HG02642 (cell line): ENCODE data around the gene CERS6.

Experiments used
- ATAC-seq: cut with Tn5 transposase; IDR thresholded peaks from one replicate; pipeline ENCODE4 v1.9.1; 2021; ENCODE audit warnings: mild to moderate bottlenecking; ENCODE audit not compliant: unreplicated experiment, poor library complexity

CERS6 gene

GRCh38 chr2:168712053-168712452 is 256.0 kb downstream of the CERS6 start:
- ATAC-seq = peak; percentile 98

DNA sequence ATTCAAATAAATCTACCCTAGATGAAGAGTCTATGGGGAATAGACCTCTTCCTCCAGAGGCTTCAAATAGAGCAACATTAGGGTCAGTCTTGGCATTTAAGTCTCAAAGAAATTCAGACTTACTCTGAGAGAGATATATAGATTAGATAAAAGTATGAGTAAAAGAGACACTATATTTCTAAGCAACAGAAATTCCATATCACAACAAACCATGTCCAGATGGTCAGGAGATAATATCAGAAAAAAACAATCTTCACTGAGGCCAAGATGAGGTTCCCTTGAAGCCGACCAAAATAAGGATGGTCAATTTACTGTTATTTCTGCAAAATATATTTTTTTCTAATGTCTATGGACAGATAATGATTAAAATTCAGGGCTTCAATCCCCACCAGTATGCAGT is 257.3 kb downstream of the CERS6 start:
- no peak for ATAC-seq

DNA sequence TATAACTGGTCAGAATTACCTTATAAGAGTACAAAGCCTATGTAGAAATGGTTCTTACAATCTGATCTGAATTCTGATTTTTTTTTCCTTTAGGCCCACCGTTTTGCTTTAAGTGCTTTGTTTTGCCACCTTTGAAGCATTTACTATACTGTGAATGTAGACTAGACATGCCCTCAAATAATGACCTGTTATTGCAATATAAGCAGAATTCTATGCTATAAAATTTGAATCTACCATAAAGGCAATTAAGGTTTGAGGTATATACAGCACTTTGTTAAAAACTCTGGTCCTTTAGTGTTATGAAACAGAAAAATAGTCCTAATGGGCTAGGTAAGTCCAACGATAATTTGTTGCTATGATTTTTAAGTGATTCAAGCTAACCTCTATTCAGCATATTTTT is 259.8 kb downstream of the CERS6 start:
- ATAC-seq = no peak

DNA sequence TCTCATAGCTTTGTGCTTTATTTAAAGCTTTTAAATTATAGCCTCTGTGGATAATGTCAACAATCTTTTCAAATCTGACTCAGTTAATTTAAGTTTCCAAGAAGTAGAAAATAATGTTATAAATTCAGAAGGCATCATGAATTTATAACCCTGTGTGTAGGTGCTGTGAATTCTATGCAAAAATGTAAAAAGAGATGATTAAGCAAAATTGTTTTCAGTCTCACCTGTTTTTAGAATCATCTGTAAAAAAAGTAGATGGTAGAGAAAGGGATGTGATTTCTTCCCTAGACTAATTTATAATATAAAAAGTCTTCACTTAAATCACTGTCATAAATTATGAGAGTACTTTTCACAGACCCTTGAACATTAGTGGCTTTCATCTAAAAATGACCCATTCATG is 260.8 kb downstream of the CERS6 start:
- no peak for ATAC-seq

DNA sequence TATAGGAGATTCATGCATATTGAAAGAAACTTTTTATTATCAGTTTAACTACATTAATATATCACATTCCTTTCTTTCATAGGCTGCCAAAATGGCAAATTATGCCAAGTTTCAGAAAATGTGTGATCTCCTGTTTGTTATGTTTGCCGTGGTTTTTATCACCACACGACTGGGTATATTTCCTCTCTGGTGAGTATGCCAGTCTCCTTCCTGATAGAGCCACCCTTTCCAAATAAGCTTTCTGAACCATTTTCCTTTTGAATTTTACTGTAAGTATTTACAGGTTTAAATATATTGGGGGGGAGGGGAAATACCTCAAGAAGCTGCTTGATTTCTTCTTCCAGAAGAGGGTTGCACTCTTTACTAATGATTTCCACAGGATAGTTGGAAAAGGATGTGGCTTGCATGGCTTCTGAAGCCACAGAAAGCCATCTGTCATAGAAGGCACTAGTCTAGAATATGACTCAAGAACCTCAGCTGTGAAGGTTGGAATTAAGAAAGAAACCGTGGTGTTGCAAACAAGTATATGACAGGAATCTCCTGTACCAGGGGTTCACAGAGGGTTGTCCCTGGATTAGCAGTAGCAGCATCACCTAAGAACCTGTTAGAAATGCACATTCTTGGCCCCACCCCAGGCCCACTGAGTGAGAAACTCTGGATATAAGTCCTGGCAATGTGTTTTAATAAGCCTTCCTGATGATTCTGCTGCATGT is 261.9 kb downstream of the CERS6 start:
- ATAC-seq = no peak

GRCh38 chr2:168718622-168719021 is 262.6 kb downstream of the CERS6 start:
- ATAC-seq = no peak

DNA sequence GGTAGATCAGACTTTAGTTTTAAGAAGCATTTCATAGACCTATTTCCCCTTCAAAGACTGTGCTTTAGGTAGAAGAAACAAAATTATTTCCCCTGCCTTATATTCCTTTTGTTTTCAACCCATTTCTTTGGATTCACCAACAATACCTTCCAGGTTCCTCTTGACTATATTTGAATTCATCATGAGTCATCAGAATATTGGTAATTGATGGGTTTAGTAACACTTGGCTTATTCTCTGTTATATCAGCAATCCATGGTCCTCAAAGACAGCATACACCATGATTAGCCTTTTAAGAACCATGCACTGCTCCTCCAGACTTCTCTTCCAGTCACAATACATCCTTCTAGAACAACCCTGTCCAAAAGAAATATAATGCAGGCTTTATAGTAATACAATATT is 263.4 kb downstream of the CERS6 start:
- ATAC-seq = no peak

- ATAC-seq = no peak
These were observed 266.5 kb downstream of the CERS6 start for GRCh38 chr2:168722592-168722991.

DNA sequence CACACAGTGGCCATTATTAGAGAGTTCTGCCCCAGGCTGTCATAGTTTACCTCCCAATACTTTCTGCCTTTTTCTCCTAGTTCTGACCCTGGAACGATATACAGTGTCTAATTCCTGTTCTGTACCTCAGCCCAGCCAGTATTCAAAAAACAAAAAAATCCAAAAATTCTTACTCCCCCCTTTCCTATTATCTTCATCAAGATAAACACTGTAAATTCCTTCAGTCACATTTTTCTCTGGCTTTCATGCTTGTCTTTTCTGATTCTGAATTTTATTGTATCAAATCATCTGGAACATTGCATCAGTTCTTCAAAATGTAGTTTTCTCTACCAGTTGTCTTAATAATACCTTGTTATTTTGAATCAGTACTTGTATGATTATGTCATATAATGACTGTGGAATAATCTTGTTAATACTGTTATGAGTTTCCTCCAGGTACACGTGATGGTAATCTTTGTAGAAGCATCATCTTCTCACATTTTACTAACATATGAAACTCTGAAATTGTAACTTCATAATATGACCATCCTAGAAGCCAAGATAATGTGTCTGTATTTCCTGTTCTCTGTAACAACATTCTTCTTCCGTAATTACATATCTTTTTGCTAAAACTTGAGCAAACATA is 267.3 kb downstream of the CERS6 start:
- no peak for ATAC-seq

DNA sequence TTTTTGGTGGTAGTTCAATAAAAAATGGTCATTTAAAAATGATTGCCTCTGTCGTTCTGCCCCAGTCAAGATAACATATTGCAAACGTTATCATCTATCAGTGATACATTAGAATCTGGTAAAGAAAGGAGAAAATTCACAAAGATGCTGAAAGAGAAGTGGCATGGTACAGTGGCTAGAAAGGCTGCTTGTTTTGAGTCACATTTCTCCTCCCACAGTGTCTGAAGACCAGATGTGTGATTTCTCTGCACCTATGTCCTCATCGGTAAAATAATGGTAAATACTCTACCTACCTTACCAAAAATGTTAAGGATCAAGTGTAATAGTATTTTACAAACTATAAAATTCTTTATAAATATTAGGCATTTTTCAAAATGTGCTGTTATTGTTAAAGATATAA is 270.3 kb downstream of the CERS6 start:
- ATAC-seq = no peak

- ATAC-seq = no peak
These were observed 271.9 kb downstream of the CERS6 start for GRCh38 chr2:168727904-168728470.

DNA sequence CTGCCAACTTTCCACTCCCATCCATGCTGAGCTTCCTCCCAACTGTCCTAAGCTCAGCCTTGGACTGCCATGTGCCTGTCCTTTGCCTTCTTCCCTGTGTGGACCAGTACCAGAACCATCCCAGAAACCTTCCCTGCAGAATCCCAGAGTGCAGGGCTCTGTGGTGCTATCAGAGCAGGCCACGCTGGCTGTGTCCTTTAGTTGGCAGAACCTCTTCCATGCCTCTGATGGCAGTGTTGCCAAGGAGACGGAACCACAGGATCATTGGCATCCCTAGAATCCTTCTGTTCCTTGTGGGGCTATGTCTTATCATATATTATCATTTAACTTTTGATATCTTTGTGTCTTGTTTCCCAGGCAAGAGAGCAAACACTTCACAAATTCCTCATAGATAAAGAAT is 273.4 kb downstream of the CERS6 start:
- no peak for ATAC-seq

- no peak for ATAC-seq
These were observed 274.3 kb downstream of the CERS6 start for GRCh38 chr2:168730344-168730743.

DNA sequence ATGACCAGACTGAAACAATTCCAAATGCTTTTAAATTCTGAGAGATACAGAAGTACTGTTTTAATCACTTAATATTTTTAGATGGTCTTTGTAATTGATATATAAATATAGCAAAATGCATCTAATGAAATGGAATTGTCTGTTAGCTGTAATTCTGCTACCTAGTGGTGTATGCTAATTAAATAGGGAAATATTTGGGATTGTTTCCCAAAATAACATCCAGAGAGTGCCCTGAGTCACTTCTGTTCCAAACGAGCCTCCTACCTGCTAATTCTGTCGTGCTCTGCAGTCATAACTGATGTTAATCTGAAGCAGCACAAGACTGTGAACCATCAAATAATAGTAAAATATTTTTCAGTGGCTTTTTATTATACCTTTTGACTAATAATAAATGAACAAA is 274.9 kb downstream of the CERS6 start:
- ATAC-seq = no peak

GRCh38 chr2:168731616-168732015 is 275.5 kb downstream of the CERS6 start:
- no peak for ATAC-seq

GRCh38 chr2:168732100-168732499 is 276.0 kb downstream of the CERS6 start:
- no peak for ATAC-seq

DNA sequence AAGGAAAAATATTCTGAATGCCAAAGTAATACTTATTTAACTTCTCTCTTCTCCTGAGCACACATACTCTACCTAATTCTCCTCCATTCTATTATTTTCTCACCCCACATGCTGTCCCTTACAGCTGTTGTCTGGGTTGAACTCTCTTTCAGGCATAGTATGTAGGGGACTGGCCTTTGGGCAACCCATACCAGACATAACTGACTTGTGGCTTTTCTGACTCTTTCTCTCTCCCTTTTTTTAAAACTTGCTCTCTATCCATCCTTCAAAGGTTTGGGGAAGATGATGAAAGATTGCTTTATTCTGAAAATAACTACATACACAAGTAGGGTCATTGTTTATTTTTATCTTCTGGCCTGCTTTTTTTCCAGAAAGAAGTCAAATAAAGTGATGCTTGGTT is 276.4 kb downstream of the CERS6 start:
- ATAC-seq = no peak

GRCh38 chr2:168734199-168734760 is 278.2 kb downstream of the CERS6 start:
- no peak for ATAC-seq

- ATAC-seq = no peak
These were observed 280.8 kb downstream of the CERS6 start for GRCh38 chr2:168736649-168737445.

- ATAC-seq = no peak
These were observed 282.0 kb downstream of the CERS6 start for GRCh38 chr2:168738062-168738461.

GRCh38 chr2:168740360-168740759 is 284.3 kb downstream of the CERS6 start:
- no peak for ATAC-seq
